T-cell (primary cell): ENCODE data around the gene UBA1. TPM values are rescaled to one million over a fixed set of nuclear protein-coding genes. Genes with fewer than 3 reads are reported as not detected.

ENCODE experiments used
- ATAC-seq, 4 experiments: fragments of 200-7000 bp in 3 of 4; fragments of 150-1000 bp in 1 of 4; cut with Tn5 transposase; replicated peaks in 1 of 4; 1 replicate in 3 of 4; 2 replicates in 1 of 4; pipeline ENCODE4 v1.10.0; 2021; ENCODE audit warnings: moderate library complexity in 3 of 4, mild to moderate bottlenecking in 2 of 4, moderate number of reproducible peaks in 1 of 4
- CTCF ChIA-PET, 2 donors: fragments of 300-600 bp; sonication (Branson Sonifier 250); formaldehyde crosslinking; loops; one replicate each; lab custom pipeline; 2022; ENCODE audit warnings: antibody characterized with exemption in 2 of 2; lab: Charles Lee
- POLR2A ChIA-PET, 2 donors: fragments of 300-600 bp; sonication (Branson Sonifier 250); formaldehyde crosslinking; loops; one replicate each; lab custom pipeline; 2022; ENCODE audit warnings: antibody characterized with exemption in 2 of 2; lab: Charles Lee
- DNase-seq, 35 experiments: peaks; one replicate each; pipeline versions ENCODE4 v3.0.0 to v3.0.0-alpha.2; 2013 to 2023
- H3K27ac ChIP-seq: one replicate; pipeline ENCODE4 v1.5.1; 2013; ENCODE audit warnings: low read length
- H3K27me3 ChIP-seq, 2 experiments: replicated peaks in 1 of 2; 1 replicate in 1 of 2; 2 replicates in 1 of 2; pipeline versions ENCODE4 v1.6.1 to v1.7.0; 2013; ENCODE audit warnings: low read length in 1 of 2, mixed read lengths in 1 of 2; ENCODE audit not compliant: control insufficient read depth in 2 of 2, insufficient read depth in 2 of 2; ENCODE audit errors: extremely low read depth in 1 of 2
- H3K36me3 ChIP-seq, 2 donors: 1 replicate in 1 of 2; 2 replicates in 1 of 2; pipeline versions ENCODE4 v1.6.1 to v1.7.0; 2013; ENCODE audit warnings: low read length in 1 of 2; ENCODE audit not compliant: control insufficient read depth in 2 of 2, insufficient read depth in 1 of 2; ENCODE audit errors: extremely low read depth in 1 of 2
- H3K4me1 ChIP-seq, 2 experiments: 1 replicate in 1 of 2; 2 replicates in 1 of 2; pipeline versions ENCODE4 v1.6.1 to v1.7.0; 2013; ENCODE audit warnings: low read length in 2 of 2, mixed read lengths in 1 of 2; ENCODE audit not compliant: insufficient read depth in 2 of 2, control insufficient read depth in 1 of 2; ENCODE audit errors: extremely low read depth in 1 of 2
- H3K4me3 ChIP-seq, 2 donors: 1 replicate in 1 of 2; 2 replicates in 1 of 2; pipeline versions ENCODE4 v1.5.1 to v1.7.0; 2013; ENCODE audit warnings: mild to moderate bottlenecking in 2 of 2, low read length in 1 of 2, moderate library complexity in 1 of 2; ENCODE audit not compliant: control insufficient read depth in 1 of 2; ENCODE audit errors: extremely low read depth in 1 of 2
- H3K9me3 ChIP-seq: 2 replicates; pipeline ENCODE4 v1.7.0; 2013
- H3K27ac Mint-ChIP-seq, 2 donors: one replicate each; pipeline ENCODE4 v1.8.0; 2020 to 2021; ENCODE audit warnings: mild to moderate bottlenecking in 2 of 2, mixed read lengths in 2 of 2
- H3K27me3 Mint-ChIP-seq, 2 donors: one replicate each; pipeline ENCODE4 v1.8.0; 2021 to 2022; ENCODE audit warnings: mixed read lengths in 2 of 2
- H3K36me3 Mint-ChIP-seq: one replicate; pipeline ENCODE4 v1.8.0; 2021; ENCODE audit warnings: mixed read lengths
- H3K4me1 Mint-ChIP-seq, 3 donors: one replicate each; pipeline ENCODE4 v1.8.0; 2020 to 2022; ENCODE audit warnings: mixed read lengths in 3 of 3, mild to moderate bottlenecking in 1 of 3
- H3K4me3 Mint-ChIP-seq, 3 donors: one replicate each; pipeline ENCODE4 v1.8.0; 2020 to 2022; ENCODE audit warnings: mild to moderate bottlenecking in 3 of 3, mixed read lengths in 3 of 3, moderate library complexity in 3 of 3
- H3K9me3 Mint-ChIP-seq, 3 donors: one replicate each; pipeline ENCODE4 v1.8.0; 2020 to 2022; ENCODE audit warnings: mixed read lengths in 3 of 3
- WGBS: methylation state at CpG from one replicate; pipeline ENCODE4 v1.1.5; 2013; ENCODE audit warnings: missing lambda C conversion rate; ENCODE audit not compliant: insufficient coverage; 5-methylcytosine and 5-hydroxymethylcytosine counted together
- total RNA-seq, 35 experiments: library from RNA in 6 of 35; stranded (reverse) in 6 of 35; fragments of 120-200 nt in 1 of 35; gene quantifications; one replicate each; pipeline versions ENCODE4 v1.2.1 to v1.2.4 and lab custom pipeline; 2013 to 2026

UBA1 gene
- total RNA-seq, 5 donors from 2014 or later (not counting 1 experiment from before 2014, with no cell fraction given), result 116 to 177 (median 149) TPM

DNA sequence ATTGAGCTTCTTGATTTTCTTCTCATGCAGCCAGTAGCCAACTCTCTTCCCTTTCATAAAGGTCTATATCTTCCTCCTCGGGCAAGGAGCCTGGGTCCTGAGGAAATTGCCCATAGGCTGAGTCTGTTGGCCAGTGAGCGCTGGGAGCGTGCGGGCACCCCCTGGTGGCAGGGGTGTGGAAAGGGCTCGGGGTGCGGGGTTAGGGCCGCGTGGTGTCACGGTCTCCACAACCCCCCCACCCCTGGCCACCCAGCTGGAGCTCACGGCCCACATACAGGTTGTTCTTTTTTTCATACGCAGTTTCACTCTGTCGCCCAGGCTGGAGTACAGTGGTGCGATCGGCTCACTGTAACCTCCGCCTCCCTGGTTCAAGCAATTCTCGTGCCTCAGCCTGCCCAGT lies 35.5 kb upstream of the UBA1 start:
- ChIA-PET CTCF (interaction anchor here (0.6 kb wide), 2 partner anchors 70 to 211 kb away, joined by 3 to 4 read pairs; no protein-coding TSS in a partner anchor), POLR2A (no interaction called here)
- H3K27ac ChIP-seq, result no peak overlapping the region
- peaks cover 11% of the 10 kb centered on the region for H3K36me3 Mint-ChIP-seq
- no peak overlapping the region for H3K4me3 Mint-ChIP-seq
- DNase-seq, result no peak
- H3K4me1 Mint-ChIP-seq, result peaks cover 0 to 9% (median 2%) of the 10 kb centered on the region in 3 donors
- H3K27me3 Mint-ChIP-seq, result no peaks in the 10 kb centered on the region
- no peaks in the 10 kb centered on the region for H3K27me3 ChIP-seq
- no peak overlapping the region for H3K27ac Mint-ChIP-seq
- H3K4me1 ChIP-seq, result no peaks in the 10 kb centered on the region
- WGBS, result 100% methylated on average over 1 of the region's 16 CpGs
- ATAC-seq, result no peak
- H3K9me3 ChIP-seq, result no peaks in the 10 kb centered on the region
- no peak overlapping the region for H3K4me3 ChIP-seq
- H3K9me3 Mint-ChIP-seq, result no peaks in the 10 kb centered on the region
- peaks cover 0 to 13% of the 10 kb centered on the region in 2 donors for H3K36me3 ChIP-seq

- no peak for ATAC-seq
- H3K4me1 ChIP-seq, result no peaks in the 10 kb centered on the region
- H3K36me3 ChIP-seq, result peaks cover 0 to 13% of the 10 kb centered on the region in 2 donors
- POLR2A ChIA-PET, result interaction anchor here in 1 of 2 donors (0.7 kb wide), 1 partner anchor 10 kb away, joined by 10 read pairs; no protein-coding TSS in a partner anchor
- H3K9me3 Mint-ChIP-seq, result no peaks in the 10 kb centered on the region
- no peak overlapping the region for H3K4me3 Mint-ChIP-seq
- CTCF ChIA-PET, result interaction anchor here (0.6 kb wide), 2 partner anchors 69 to 210 kb away, joined by 3 to 4 read pairs; no protein-coding TSS in a partner anchor
- no peaks in the 10 kb centered on the region for H3K27me3 Mint-ChIP-seq
- no peak overlapping the region for H3K4me3 ChIP-seq
- no CpG with 5 or more reads among the region's 5 CpGs for WGBS
- peaks cover 0 to 9% (median 0%) of the 10 kb centered on the region in 3 donors for H3K4me1 Mint-ChIP-seq
- no peaks in the 10 kb centered on the region for H3K27me3 ChIP-seq
- H3K27ac ChIP-seq, result no peak overlapping the region
- H3K27ac Mint-ChIP-seq, result no peak overlapping the region
- peaks cover 11% of the 10 kb centered on the region for H3K36me3 Mint-ChIP-seq
- no peak for DNase-seq
- no peaks in the 10 kb centered on the region for H3K9me3 ChIP-seq
These were observed 34.8 kb upstream of the UBA1 start for GRCh38 chrX:47158781-47159180.

- H3K36me3 ChIP-seq, result peaks cover 0 to 13% of the 10 kb centered on the region in 2 donors
- H3K4me1 Mint-ChIP-seq, result peaks cover 0 to 11% (median 0%) of the 10 kb centered on the region in 3 donors
- no peaks in the 10 kb centered on the region for H3K27me3 ChIP-seq
- no peak overlapping the region for H3K27ac ChIP-seq
- no CpG with 5 or more reads among the region's 4 CpGs for WGBS
- POLR2A ChIA-PET, result no interaction called here
- no peak for DNase-seq
- H3K4me1 ChIP-seq, result no peaks in the 10 kb centered on the region
- no peak overlapping the region for H3K27ac Mint-ChIP-seq
- no peak for ATAC-seq
- H3K27me3 Mint-ChIP-seq, result no peaks in the 10 kb centered on the region
- CTCF ChIA-PET, result no interaction called here
- H3K4me3 Mint-ChIP-seq, result no peak overlapping the region
- peaks cover 14% of the 10 kb centered on the region for H3K36me3 Mint-ChIP-seq
- no peak overlapping the region for H3K4me3 ChIP-seq
- H3K9me3 Mint-ChIP-seq, result no peaks in the 10 kb centered on the region
- H3K9me3 ChIP-seq, result no peaks in the 10 kb centered on the region
These were observed 32.8 kb upstream of the UBA1 start for GRCh38 chrX:47160781-47161180.

DNA sequence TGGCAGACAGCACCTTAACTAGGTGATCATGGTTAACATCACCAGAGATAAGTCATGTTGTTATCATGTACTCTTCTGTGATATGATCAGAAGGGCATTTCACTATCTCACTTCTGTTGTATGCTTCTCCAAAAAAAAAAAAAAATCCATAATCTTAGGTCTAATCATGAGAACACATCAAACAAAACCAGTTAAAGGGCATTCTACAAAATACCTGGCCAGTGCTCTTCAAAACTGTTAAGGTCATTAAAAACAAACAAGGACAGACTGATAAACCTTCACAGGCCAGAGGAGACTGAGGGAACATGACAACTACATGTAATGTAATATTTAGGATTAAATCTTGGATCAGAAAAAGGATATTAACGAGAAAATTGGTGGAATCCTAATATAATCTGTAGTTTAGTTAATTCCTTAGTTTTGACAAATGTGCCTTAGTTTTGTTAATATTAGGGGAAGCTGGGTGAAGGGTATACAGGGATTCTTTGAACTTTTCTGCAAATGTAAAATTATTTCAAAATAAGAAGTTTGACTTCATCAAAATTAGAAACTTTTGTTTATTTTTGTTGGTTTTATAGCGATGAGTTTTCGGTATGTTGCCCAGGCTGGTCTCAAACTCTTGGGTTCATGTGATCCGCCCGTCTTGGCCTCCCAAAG lies 30.6 kb upstream of the UBA1 start:
- Histone ChIP-seq H3K4me3 (no peak overlapping the region), H3K4me1 (no peaks in the 10 kb centered on the region), H3K27ac (no peak overlapping the region), H3K36me3 (no peaks in the 10 kb centered on the region), H3K27me3 (no peaks in the 10 kb centered on the region), H3K9me3 (no peaks in the 10 kb centered on the region)
- Mint-ChIP-seq H3K27me3 (no peaks in the 10 kb centered on the region), H3K27ac (no peak overlapping the region), H3K36me3 (peaks cover 7% of the 10 kb centered on the region), H3K4me3 (no peak overlapping the region), H3K9me3 (no peaks in the 10 kb centered on the region), H3K4me1 (peaks cover 0 to 12% (median 0%) of the 10 kb centered on the region in 3 donors)
- POLR2A ChIA-PET, result interaction anchor here in 1 of 2 donors (0.8 kb wide), 1 partner anchor 10 kb away, joined by 7 read pairs; no protein-coding TSS in a partner anchor
- WGBS, result no CpG with 5 or more reads among the region's 5 CpGs
- CTCF ChIA-PET, result no interaction called here
- no peak for ATAC-seq
- no peak for DNase-seq

DNA sequence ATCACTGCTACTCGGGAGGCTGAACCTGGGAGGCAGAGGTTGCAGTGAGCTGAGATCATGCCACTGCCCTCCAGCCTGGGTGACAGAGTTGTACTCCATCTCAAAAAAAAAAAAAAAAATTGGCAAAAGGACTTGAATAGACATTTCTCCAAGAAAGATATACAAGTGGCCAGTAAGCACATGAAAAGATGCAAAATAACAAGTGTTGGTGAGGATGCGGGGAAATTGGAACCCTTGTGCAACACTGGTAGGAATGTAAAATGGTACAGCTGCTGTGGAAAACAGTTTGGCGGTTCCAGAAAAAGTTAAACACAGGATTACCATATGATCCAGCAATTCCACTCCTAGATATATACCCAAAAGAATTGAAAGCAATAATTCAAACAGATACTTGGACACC lies 29.2 kb upstream of the UBA1 start:
- no peak overlapping the region for H3K27ac ChIP-seq
- no peaks in the 10 kb centered on the region for H3K9me3 ChIP-seq
- H3K4me1 Mint-ChIP-seq, result peaks cover 0 to 11% (median 0%) of the 10 kb centered on the region in 3 donors
- ChIA-PET POLR2A (interaction anchor here in 1 of 2 donors (0.6 kb wide), 1 partner anchor 218 kb away, joined by 8 read pairs; no protein-coding TSS in a partner anchor), CTCF (interaction anchor here in 1 of 2 donors (0.7 kb wide), 1 partner anchor 219 kb away, joined by 3 read pairs; no protein-coding TSS in a partner anchor)
- H3K9me3 Mint-ChIP-seq, result no peaks in the 10 kb centered on the region
- H3K27me3 Mint-ChIP-seq, result no peaks in the 10 kb centered on the region
- ATAC-seq, result no peak
- no CpG with 5 or more reads among the region's 3 CpGs for WGBS
- H3K4me3 Mint-ChIP-seq, result no peak overlapping the region
- no peak overlapping the region for H3K4me3 ChIP-seq
- no peaks in the 10 kb centered on the region for H3K4me1 ChIP-seq
- H3K27me3 ChIP-seq, result no peaks in the 10 kb centered on the region
- peaks cover 3% of the 10 kb centered on the region in 2 donors for H3K36me3 ChIP-seq
- DNase-seq, result no peak
- H3K36me3 Mint-ChIP-seq, result peaks cover 6% of the 10 kb centered on the region
- no peak overlapping the region for H3K27ac Mint-ChIP-seq

GRCh38 chrX:47166126-47166525 lies 27.5 kb upstream of the UBA1 start:
- H3K9me3 Mint-ChIP-seq, result no peaks in the 10 kb centered on the region
- H3K27me3 ChIP-seq, result no peaks in the 10 kb centered on the region
- H3K27me3 Mint-ChIP-seq, result no peaks in the 10 kb centered on the region
- no peak overlapping the region for H3K27ac ChIP-seq
- ChIA-PET POLR2A (no interaction called here), CTCF (interaction anchor here in 1 of 2 donors (0.7 kb wide), 1 partner anchor 41 kb away, joined by 3 read pairs; no protein-coding TSS in a partner anchor)
- H3K4me1 Mint-ChIP-seq, result peaks cover 0 to 4% (median 0%) of the 10 kb centered on the region in 3 donors
- H3K36me3 Mint-ChIP-seq, result peaks cover 6% of the 10 kb centered on the region
- no peak overlapping the region for H3K27ac Mint-ChIP-seq
- no peak overlapping the region for H3K4me3 ChIP-seq
- peaks cover 3 to 15% of the 10 kb centered on the region in 2 donors for H3K36me3 ChIP-seq
- no peak overlapping the region for H3K4me3 Mint-ChIP-seq
- no peaks in the 10 kb centered on the region for H3K9me3 ChIP-seq
- WGBS, result 100% methylated on average over 2 of the region's 5 CpGs
- ATAC-seq (no peak), DNase-seq (no peak)
- H3K4me1 ChIP-seq, result no peaks in the 10 kb centered on the region
